G401 (cell line): Measurements from ENCODE around the gene KLHL3. TPM values are rescaled to one million over a fixed set of nuclear protein-coding genes. Genes with fewer than 3 reads are reported as not detected.

Source experiments
- DNase-seq: peaks from one replicate; pipeline ENCODE4 v3.0.0-alpha.2; 2015; ENCODE audit warnings: low spot score
- in situ Hi-C: cut with HindIII; loops from 2 replicates; pipeline ENCODE4 v1.10.0; 2016; ENCODE audit warnings: low sequenced_read_pairs, mixed read lengths
- total RNA-seq: library from RNA; depleted of rRNA; stranded (reverse); fragments of >200 nt; shearing (Covaris generic); gene quantifications from 2 replicates; pipeline ENCODE4 v1.2.3, GENCODE V29; 2014

KLHL3 gene
- total RNA-seq, 1 experiment from 2014 or later, result 1.2 TPM

DNA sequence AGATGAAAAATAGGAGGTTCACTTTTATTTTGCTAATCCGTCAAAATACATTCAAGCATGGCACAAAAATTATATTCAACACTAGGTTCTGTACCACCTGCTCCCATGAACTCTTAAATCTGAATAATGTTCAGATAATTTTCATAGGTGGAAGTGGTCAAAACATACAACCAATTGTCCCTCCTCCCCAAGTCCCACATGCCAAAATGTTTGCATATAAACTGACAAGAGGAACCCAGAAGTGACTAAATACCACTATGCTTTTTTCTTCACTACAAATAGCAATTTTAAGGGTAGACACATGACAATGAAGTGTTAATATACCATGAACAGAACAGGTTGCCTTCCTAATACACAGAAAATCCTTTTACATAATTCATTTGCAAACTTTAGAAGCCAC, 14.5 kb upstream of the KLHL3 start:
- no peak for DNase-seq
- in situ Hi-C loops, result no loop called here

GRCh38 chr5:137747848-137748247, 12.0 kb upstream of the KLHL3 start:
- in situ Hi-C loops, result no loop called here
- no peak for DNase-seq

DNA sequence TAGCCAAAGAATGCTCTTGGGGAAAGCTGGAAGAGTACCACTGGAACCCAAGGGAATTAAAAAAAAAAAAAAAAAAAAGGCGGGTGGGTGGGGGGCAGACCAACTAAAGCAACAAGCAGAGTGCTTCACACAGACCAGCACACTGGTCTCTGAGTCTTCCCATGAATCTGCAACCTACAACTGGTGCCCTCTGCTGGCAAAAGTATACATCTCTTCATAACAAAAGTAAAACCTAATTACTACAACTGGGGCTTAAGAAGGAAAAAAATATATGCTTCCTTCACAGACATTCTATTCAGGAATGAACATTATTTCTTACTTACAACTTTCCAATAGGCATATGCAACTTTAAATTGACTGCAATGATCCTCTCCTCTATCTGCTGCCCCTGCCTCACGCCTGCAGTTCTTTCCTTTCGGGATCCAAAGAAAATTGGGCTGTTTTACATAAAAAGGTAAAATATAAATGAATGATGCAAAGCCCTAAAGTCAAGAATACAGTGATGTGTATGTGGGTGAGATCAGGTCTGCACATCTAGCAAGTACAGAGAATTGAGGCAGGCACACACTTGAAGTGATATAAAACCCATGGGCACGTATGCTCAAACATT, 7.2 kb upstream of the KLHL3 start:
- DNase-seq, result peak; percentile 91
- in situ Hi-C loops, result no loop called here

GRCh38 chr5:137741718-137742117, 5.8 kb upstream of the KLHL3 start:
- in situ Hi-C loops, result no loop called here

GRCh38 chr5:137739737-137740136, 3.8 kb upstream of the KLHL3 start:
- in situ Hi-C loops, result no loop called here
- DNase-seq, result no peak

More at GRCh38 chr5:137741718-137742117, 5.8 kb upstream of the KLHL3 start:
- DNase-seq, result no peak

DNA sequence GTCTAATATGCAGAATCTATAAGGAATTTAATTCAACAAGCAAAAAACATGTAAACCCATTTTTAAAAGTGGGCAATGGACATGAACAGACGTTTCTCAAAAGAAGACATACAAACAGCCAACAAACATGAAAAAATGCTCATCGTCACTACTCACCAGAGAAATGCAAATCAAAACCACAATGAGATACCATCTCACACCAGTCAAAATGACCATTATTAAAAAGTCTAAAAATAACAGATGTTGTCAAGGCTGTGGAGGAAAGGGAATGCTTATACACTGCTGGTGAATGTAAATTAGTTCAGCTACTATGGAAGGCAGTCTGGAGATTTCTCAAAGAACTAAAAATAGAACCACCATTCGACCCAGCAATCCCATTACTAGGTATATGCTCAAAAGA, 3.1 kb upstream of the KLHL3 start:
- in situ Hi-C loops, result no loop called here
- no peak for DNase-seq

DNA sequence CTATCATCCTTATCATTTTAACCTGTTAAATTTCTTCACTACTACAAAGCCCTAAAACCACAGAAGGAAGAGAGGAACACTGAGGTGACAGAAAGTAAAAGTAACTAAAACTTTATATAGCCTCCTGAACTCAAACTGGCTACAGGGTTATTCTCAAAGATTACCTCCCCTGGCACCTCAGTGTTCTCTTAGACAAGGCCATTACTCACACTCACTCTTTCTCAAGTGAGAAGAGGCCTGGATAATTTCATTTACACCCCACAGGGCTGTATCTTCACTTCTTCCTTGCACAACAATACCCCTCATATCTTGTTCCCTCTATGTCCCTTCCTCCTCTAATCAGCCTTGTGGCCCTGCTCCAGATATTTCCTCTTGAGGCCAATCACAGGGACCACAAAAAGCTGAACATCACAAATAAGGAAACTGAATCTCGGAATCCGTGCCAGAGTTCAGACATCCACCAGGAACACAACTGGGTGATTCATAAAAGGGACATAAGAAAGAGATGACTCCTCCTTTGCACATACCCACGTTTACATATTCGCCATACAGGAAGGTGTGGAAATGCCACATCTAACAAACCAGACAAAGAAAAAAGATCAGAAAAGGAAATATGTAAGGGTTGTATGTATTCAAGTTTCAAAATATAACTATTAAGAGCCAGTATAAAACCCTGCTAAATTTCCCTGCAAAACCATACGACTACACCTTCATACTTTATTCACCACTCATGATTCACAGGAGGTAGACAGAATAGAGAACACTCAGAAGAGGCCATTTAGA, 1.7 kb upstream of the KLHL3 start:
- in situ Hi-C loops, result no loop called here
- no peak for DNase-seq

DNA sequence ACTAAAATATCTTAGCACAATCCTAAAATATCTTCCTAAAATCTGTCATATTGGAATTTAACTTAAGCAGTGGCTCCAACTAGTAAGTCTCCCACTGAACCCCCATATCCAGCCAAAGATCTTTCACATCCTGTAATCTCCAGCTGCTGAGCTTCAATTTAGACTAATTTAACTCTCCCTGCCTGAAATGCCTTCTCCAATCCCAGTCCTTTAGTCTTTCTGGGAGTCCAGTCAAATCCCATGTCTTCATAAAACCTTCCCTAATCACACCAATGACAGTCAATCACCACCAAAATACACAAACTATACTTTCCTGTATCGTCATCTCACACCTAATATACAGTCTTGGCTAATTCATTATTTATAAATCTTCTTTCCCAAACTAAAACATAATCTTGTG, 607 bp upstream of the KLHL3 start:
- in situ Hi-C loops, result no loop called here
- DNase-seq, result no peak

DNA sequence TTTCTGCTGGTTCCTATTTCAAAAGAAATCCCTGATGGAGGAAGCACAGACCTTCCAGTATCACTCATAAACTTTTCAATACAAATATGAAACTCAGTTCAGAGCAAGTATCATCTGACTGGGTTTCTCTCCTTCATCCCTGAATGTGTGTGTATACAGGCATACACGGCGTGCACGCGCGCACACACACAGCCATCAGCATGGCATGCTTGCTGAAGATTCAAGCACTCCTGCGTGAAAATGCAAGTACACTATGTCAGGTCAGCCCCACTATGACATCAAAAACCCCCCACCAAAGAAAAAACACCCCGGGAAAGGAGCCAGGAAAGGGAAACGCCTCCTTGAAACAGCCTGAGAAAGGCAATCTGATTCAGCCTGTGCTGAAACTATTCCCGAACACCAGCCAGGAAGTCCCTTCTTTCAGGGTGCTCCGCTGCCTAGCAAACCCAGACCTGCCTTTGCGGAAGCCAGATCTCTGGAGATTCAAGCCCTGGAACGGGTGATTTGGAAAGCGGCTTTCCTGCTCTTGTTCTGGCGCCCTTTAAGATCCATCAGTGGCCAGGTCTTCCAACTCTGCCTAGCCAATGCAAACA, 831 bp downstream of the KLHL3 start:
- in situ Hi-C loops, result no loop called here
- DNase-seq, result peak; percentile 73

DNA sequence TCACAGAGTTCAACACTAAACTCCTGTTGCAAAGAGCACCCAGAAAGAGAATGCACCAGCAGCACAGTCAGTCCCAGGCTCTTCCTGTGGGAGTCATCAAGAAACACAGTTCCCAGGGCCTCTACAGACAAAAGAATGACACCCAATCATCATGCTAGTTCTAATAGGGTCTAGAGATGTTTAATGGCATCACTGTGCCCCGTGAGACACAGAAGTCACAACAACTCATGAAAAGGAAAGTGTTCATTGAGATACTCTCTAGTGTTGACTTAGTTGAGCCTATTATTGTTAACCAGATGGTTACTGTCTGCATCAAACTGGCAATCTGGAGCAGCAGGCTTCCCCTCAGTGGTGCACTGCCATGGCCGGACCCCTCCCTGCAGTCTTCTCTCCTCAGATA, 1.6 kb downstream of the KLHL3 start:
- in situ Hi-C loops, result no loop called here
- DNase-seq, result peak; percentile 56

GRCh38 chr5:137733922-137734321, 2.0 kb downstream of the KLHL3 start:
- in situ Hi-C loops, result no loop called here
- no peak for DNase-seq

- in situ Hi-C loops, result no loop called here
- DNase-seq, result no peak
Measured at GRCh38 chr5:137733006-137733405, 2.9 kb downstream of the KLHL3 start.

- no peak for DNase-seq
- in situ Hi-C loops, result no loop called here
Measured at GRCh38 chr5:137731176-137731575, 4.7 kb downstream of the KLHL3 start.

DNA sequence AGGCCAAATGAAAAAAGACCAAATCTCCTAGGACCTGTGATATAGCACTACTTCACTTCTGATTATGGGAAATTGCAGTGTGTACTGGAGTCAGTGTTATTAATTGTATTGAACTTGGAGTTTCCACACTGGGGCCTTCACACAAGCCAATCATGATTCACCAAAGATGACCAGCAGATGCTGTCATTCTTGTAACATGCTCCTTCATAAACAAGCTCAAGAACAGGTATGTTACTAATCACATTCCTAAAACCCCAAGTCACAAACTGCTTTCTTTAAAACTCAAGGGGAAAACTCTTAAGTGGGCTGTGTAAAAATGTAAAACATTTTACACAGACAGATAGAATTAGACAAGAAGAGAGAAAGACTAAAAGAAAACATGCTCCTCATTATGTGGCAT, 5.6 kb downstream of the KLHL3 start:
- DNase-seq, result no peak
- in situ Hi-C loops, result no loop called here

DNA sequence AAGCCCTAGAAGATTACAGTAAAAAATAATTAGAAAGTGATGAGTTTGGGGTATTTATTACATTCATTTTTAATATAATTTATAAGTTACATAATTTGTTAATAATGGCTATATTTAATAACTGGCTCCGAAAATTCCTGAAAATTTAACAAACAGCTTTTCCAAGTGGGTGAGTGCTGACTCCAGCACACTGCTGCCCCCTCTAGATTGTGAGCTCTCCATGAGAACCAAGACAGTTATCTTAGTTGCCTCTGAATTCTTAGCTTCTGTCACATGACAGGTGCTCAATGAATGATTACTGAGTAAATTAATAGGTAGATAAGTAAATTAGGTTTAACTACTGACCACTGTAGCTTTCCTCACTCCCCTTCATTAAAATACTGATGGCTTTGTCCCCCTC, 7.8 kb downstream of the KLHL3 start:
- in situ Hi-C loops, result no loop called here

DNA sequence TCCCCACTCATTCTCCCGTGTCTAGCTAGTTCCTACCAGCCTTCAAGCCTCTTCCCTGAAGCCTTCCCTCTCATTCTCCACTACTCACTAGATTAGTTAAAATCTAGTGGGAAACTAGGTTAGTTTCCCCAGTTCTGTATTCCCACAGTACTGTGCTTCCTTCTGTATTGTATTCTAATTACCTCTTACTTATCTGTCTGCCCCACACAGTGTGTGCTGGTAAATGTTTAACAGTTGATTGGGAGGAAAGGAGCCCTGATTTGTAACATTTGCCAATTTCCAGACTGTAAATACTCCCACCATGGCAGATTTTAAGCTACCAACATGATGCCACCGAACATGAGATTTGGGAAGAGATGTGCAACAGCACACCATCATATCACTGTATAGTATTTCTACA, 8.3 kb downstream of the KLHL3 start:
- in situ Hi-C loops, result no loop called here
- DNase-seq, result no peak

More for the DNA sequence above, 7.8 kb downstream of the KLHL3 start:
- no peak for DNase-seq

DNA sequence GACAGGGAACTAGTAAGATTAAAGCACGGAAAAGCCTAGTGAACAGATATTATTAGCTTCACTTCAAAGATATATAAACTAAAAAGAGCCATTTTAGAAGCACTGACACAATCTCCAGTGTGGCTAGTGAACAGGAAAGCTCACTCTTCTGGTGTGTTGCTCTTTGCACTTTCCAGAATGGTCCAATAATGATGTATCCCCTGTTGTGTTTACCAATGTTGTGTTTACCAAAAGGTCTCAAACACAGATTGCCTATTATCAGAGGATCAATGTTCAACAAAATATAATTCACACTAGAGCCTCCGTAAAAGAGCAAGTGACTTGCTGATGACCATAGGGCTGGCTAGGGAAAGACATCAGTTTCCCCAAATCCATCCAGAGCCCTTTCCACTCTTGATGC, 11.6 kb downstream of the KLHL3 start:
- in situ Hi-C loops, result no loop called here
- no peak for DNase-seq

DNA sequence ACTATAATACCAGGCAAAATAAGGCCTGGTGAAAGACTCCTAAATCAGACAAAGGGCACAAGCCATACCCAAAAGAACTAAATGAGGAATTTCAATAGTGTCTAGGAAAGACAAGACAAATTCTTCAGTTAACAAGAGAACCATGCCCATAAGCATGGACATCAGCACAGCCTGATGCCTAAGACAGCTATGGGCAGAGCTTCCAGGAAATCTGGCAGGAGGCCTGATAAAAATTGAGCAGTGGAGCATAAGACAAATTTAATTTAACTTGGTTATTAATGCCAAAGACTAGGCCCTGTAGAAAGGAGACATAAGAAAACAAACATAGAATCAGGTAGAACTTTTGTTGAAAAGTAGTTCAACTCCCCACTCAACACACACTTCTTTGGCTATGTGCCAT, 17.3 kb downstream of the KLHL3 start:
- peak; percentile 96 for DNase-seq
- in situ Hi-C loops, result no loop called here

DNA sequence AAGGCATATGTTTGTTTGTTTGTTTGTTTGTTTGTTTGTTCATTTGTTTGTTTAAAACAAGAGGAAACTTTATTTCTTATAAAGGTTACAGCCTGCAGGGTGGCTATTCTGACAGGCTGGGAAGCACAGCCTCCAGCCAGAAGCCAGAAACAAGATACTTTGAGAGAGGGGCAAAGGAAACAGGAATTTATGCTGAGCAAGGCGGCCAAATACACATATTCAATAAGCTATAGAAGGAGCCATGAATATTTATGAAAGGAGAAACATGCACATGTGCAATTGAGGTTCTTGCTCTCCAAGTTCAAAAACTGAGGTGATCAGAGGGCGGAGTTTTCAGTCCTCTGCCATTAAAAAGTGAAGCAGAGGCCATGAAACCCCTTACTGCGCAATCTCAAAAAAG, 19.6 kb downstream of the KLHL3 start:
- DNase-seq, result no peak
- in situ Hi-C loops, result no loop called here

DNA sequence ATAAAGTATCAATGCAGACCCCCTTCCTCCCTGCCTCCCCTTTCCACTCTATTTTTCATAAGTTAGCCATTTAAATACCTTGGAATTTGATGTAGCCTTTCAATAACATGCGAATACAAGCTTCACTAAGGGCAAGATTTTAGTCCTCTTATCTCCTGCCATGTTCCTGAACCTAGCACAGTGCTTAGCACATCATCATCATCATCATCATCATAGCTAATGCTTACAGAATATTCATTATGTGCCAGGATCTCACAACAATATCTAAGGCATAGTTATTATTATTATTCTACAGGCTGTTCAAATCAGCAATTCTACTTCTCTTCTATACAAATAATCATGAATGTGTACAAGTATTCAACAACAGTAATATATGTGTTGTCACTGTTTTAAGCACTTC, 20.4 kb downstream of the KLHL3 start:
- in situ Hi-C loops, result no loop called here
- no peak for DNase-seq

GRCh38 chr5:137714946-137715345, 20.9 kb downstream of the KLHL3 start:
- no peak for DNase-seq
- in situ Hi-C loops, result no loop called here
